ENCODE data around the gene RPS6KL1. TPM values are rescaled to one million over a fixed set of nuclear protein-coding genes. Genes with fewer than 3 reads are reported as not detected.

The RPS6KL1 gene
- total RNA-seq, 1 donor from 2014 or later = 6.4 TPM

- H2AFZ ChIP-seq (replicated peaks) = no peak overlapping the region
- Mint-ChIP-seq H3K4me3 (no peak overlapping the region), H3K27ac (no peak overlapping the region), H3K9me3 (no peaks in the 10 kb centered on the region), H3K4me1 (peaks cover 30% of the 10 kb centered on the region), H3K36me3 (no peaks in the 10 kb centered on the region), H3K27me3 (ENCODE audit: insufficient read depth, low read depth) (peaks cover 7% of the 10 kb centered on the region)
- peaks cover 11% of the 10 kb centered on the region for H3F3A ChIP-seq (ENCODE audit: low read depth)
- peaks cover 41% of the 10 kb centered on the region for H3K27me3 ChIP-seq
- no peak overlapping the region for H3K4me3 ChIP-seq
- no peaks in the 10 kb centered on the region for H4K20me1 ChIP-seq (ENCODE audit: low read depth)
- H3K4me1 ChIP-seq = peaks cover 23% of the 10 kb centered on the region
- H3K36me3 ChIP-seq = no peaks in the 10 kb centered on the region
- no peaks in the 10 kb centered on the region for H3K9me3 ChIP-seq (ENCODE audit: low read depth)
- no peaks in the 10 kb centered on the region for H3K79me2 ChIP-seq (ENCODE audit: low read depth)
- no peak for DNase-seq (ENCODE audit: low spot score)
- H3K4me2 ChIP-seq = no peak overlapping the region
- H3K9ac ChIP-seq = no peak overlapping the region
- TF ChIP-seq CTCF (IDR thresholded peaks at IDR 0.05) = no peak
- no peak for TF ChIP-seq EZH2phosphoT487 (IDR thresholded peaks at IDR 0.05)
- no peak for TF ChIP-seq EZH2 (IDR thresholded peaks at IDR 0.05)
- H3K27ac ChIP-seq = no peak overlapping the region
Observed at GRCh38 chr14:74959596-74960180, 36.6 kb upstream of the RPS6KL1 start.

- no peak for TF ChIP-seq CTCF (IDR thresholded peaks at IDR 0.05)
- no peak for TF ChIP-seq EZH2 (IDR thresholded peaks at IDR 0.05)
- no peak for TF ChIP-seq EZH2phosphoT487 (IDR thresholded peaks at IDR 0.05)
- Histone ChIP-seq H3K9me3 (ENCODE audit: low read depth) (no peaks in the 10 kb centered on the region), H3F3A (ENCODE audit: low read depth) (peaks cover 11% of the 10 kb centered on the region), H3K4me3 (no peak overlapping the region), H4K20me1 (ENCODE audit: low read depth) (no peaks in the 10 kb centered on the region), H2AFZ (replicated peaks) (no peak overlapping the region), H3K79me2 (ENCODE audit: low read depth) (no peaks in the 10 kb centered on the region), H3K27me3 (peaks cover 48% of the 10 kb centered on the region), H3K4me1 (peaks cover 18% of the 10 kb centered on the region), H3K9ac (no peak overlapping the region), H3K4me2 (no peak overlapping the region), H3K27ac (no peak overlapping the region), H3K36me3 (no peaks in the 10 kb centered on the region)
- peak overlapping the region; percentile 14 for H3K27ac Mint-ChIP-seq
- H3K4me1 Mint-ChIP-seq = peaks cover 18% of the 10 kb centered on the region
- peak; percentile 61 for DNase-seq (ENCODE audit: low spot score)
- peaks cover 4% of the 10 kb centered on the region for H3K27me3 Mint-ChIP-seq (ENCODE audit: insufficient read depth, low read depth)
- H3K4me3 Mint-ChIP-seq = peak overlapping the region; percentile 59
- H3K36me3 Mint-ChIP-seq = no peaks in the 10 kb centered on the region
- no peaks in the 10 kb centered on the region for H3K9me3 Mint-ChIP-seq
Observed at GRCh38 chr14:74956280-74957072, 33.4 kb upstream of the RPS6KL1 start.

- Mint-ChIP-seq H3K4me1 (peaks cover 21% of the 10 kb centered on the region), H3K36me3 (no peaks in the 10 kb centered on the region), H3K4me3 (peak overlapping the region; percentile 76), H3K27ac (no peak overlapping the region), H3K27me3 (ENCODE audit: insufficient read depth, low read depth) (peaks cover 7% of the 10 kb centered on the region), H3K9me3 (no peaks in the 10 kb centered on the region)
- Histone ChIP-seq H2AFZ (replicated peaks) (no peak overlapping the region), H3K36me3 (no peaks in the 10 kb centered on the region), H3K4me3 (peak overlapping the region; percentile 46), H3F3A (ENCODE audit: low read depth) (peaks cover 11% of the 10 kb centered on the region), H3K27me3 (peaks cover 48% of the 10 kb centered on the region), H4K20me1 (ENCODE audit: low read depth) (no peaks in the 10 kb centered on the region), H3K4me1 (peaks cover 22% of the 10 kb centered on the region), H3K9me3 (ENCODE audit: low read depth) (no peaks in the 10 kb centered on the region), H3K9ac (no peak overlapping the region), H3K27ac (no peak overlapping the region), H3K79me2 (ENCODE audit: low read depth) (no peaks in the 10 kb centered on the region), H3K4me2 (peak overlapping the region; percentile 78)
- TF ChIP-seq EZH2phosphoT487 (IDR thresholded peaks at IDR 0.05) (no peak), CTCF (IDR thresholded peaks at IDR 0.05) (no peak), EZH2 (IDR thresholded peaks at IDR 0.05) (no peak)
- no peak for DNase-seq (ENCODE audit: low spot score)
Observed at GRCh38 chr14:74956027-74956279, 32.9 kb upstream of the RPS6KL1 start.

Data from neural progenitor cell (in vitro differentiated cells).